Sigmoid colon (tissue), 7 donors: ENCODE data around the gene JPH4. TPM values are rescaled to one million over a fixed set of nuclear protein-coding genes. Genes with fewer than 3 reads are reported as not detected.

Source experiments
- DNase-seq: peaks from one replicate; pipeline ENCODE4 v3.0.0-alpha.2; 2019
- H3K27ac ChIP-seq, 4 donors: fragments of 200-600 bp; sonication (generic); one replicate each; pipeline ENCODE4 v1.5.1; 2016 to 2019; ENCODE audit warnings: mild to moderate bottlenecking in 1 of 4
- H3K27me3 ChIP-seq, 3 donors: fragments of 200-600 bp; sonication (generic); one replicate each; pipeline ENCODE4 v1.5.1; 2019; ENCODE audit warnings: mild to moderate bottlenecking in 1 of 3
- H3K36me3 ChIP-seq, 4 donors: fragments of 200-600 bp; sonication (generic); one replicate each; pipeline ENCODE4 v1.5.1; 2016 to 2019
- H3K4me1 ChIP-seq, 4 donors: fragments of 200-600 bp; sonication (generic); one replicate each; pipeline ENCODE4 v1.5.1; 2017 to 2019
- H3K4me3 ChIP-seq, 4 donors: fragments of 200-600 bp; sonication (generic); one replicate each; pipeline ENCODE4 v1.5.1; 2017 to 2019; ENCODE audit warnings: mild to moderate bottlenecking in 2 of 4, moderate library complexity in 1 of 4
- H3K9me3 ChIP-seq, 4 donors: fragments of 200-600 bp in 3 of 4; sonication (generic) in 3 of 4; one replicate each; pipeline versions ENCODE4 v1.5.1 to v1.6.1; 2013 to 2019
- CTCF ChIP-seq, 4 experiments: fragments of 450-650 bp in 3 of 4; fragments of 200-600 bp in 1 of 4; IDR thresholded peaks; one replicate each; pipeline ENCODE4 v1.5.1; 2016 to 2019; ENCODE audit warnings: antibody characterized with exemption in 4 of 4, mild to moderate bottlenecking in 3 of 4, moderate library complexity in 2 of 4
- EP300 ChIP-seq, 4 donors: sonication (generic); formaldehyde crosslinking; IDR thresholded peaks; one replicate each; pipeline ENCODE4 v1.6.1; 2017; ENCODE audit warnings: antibody characterized with exemption in 4 of 4
- POLR2A ChIP-seq, 2 donors: fragments of 450-650 bp; IDR thresholded peaks; one replicate each; pipeline ENCODE4 v1.6.1; 2016; ENCODE audit warnings: antibody characterized with exemption in 2 of 2, mild to moderate bottlenecking in 2 of 2, moderate library complexity in 2 of 2
- POLR2AphosphoS5 ChIP-seq, 4 donors: sonication (generic); formaldehyde crosslinking; IDR thresholded peaks; one replicate each; pipeline ENCODE4 v1.6.1; 2017; ENCODE audit warnings: antibody characterized with exemption in 4 of 4
- WGBS, 2 donors: extraction: QIAGEN DNeasy Blood & Tissue Kit; methylation state at CpG; one replicate each; pipeline ENCODE4 v1.1.7; 2013; 5-methylcytosine and 5-hydroxymethylcytosine counted together
- intact Hi-C: fragments of 100-400 bp; cut with DNase I; formaldehyde crosslinking; loops from one replicate; pipeline ENCODE4 v1.15.1; 2023
- polyA plus RNA-seq, 3 donors: library from polyadenylated mRNA; stranded (reverse); fragments of 200-250 nt; gene quantifications; one replicate each; pipeline ENCODE4 v1.2.3, GENCODE V29; 2013
- total RNA-seq, 4 donors: library from RNA; depleted of rRNA; stranded (reverse); fragments of >200 nt; gene quantifications; one replicate each; pipeline ENCODE4 v1.1.0, GENCODE V29; 2016
- donor health status: healthy with polysubstance abuse.
- donor health status: Bipolar disorder and iron deficiency.
- donor health status: healthy.

Gene JPH4
- total and polyA plus RNA-seq, 7 donors: 0.60 to 3.0 (median 1.6) TPM; not detected in 1

- intact Hi-C loops: no loop called here
- Histone ChIP-seq H3K4me1 (peaks cover 0 to 19% (median 10%) of the 10 kb centered on the region in 4 donors), H3K27ac (no peak overlapping the region), H3K4me3 (no peak overlapping the region), H3K36me3 (peaks cover 0 to 15% (median 3%) of the 10 kb centered on the region in 4 donors), H3K9me3 (no peaks in the 10 kb centered on the region), H3K27me3 (no peaks in the 10 kb centered on the region)
- 85 to 91% methylated on average over 14 of the region's 14 CpGs for WGBS, 2 donors
- TF ChIP-seq POLR2AphosphoS5 (IDR thresholded peaks at IDR 0.05) (peak in 1 of 4 donors; percentile 15), POLR2A (IDR thresholded peaks at IDR 0.05) (no peak)
- peak; percentile 62 for DNase-seq
Observed at GRCh38 chr14:23563473-23564180, 15.0 kb downstream of the JPH4 start.

GRCh38 chr14:23562822-23563472, 15.6 kb downstream of the JPH4 start:
- TF ChIP-seq POLR2AphosphoS5 (IDR thresholded peaks at IDR 0.05) (peak in 1 of 4 donors; percentile 13), EP300 (IDR thresholded peaks at IDR 0.05) (no peak), CTCF (IDR thresholded peaks at IDR 0.05) (peak; percentile 76 to 96 (median 90)), POLR2A (IDR thresholded peaks at IDR 0.05) (no peak)
- Histone ChIP-seq H3K4me1 (peaks cover 0 to 21% (median 13%) of the 10 kb centered on the region in 4 donors), H3K27me3 (no peaks in the 10 kb centered on the region), H3K4me3 (no peak overlapping the region), H3K36me3 (peaks cover 0 to 20% (median 3%) of the 10 kb centered on the region in 4 donors), H3K9me3 (no peaks in the 10 kb centered on the region), H3K27ac (no peak overlapping the region)
- peak; percentile 74 for DNase-seq
- intact Hi-C loops: loop anchor here (1.0 kb wide), 1 partner anchor 85 kb away; no protein-coding TSS in a partner anchor
- 98 to 100% methylated on average over 2 of the region's 2 CpGs for WGBS, 2 donors

GRCh38 chr14:23561873-23562821, 16.4 kb downstream of the JPH4 start:
- DNase-seq: peak; percentile 85
- Histone ChIP-seq H3K36me3 (peaks cover 0 to 20% (median 3%) of the 10 kb centered on the region in 4 donors), H3K27me3 (no peaks in the 10 kb centered on the region), H3K27ac (no peak overlapping the region), H3K9me3 (no peaks in the 10 kb centered on the region), H3K4me3 (no peak overlapping the region), H3K4me1 (peaks cover 0 to 22% (median 18%) of the 10 kb centered on the region in 4 donors)
- intact Hi-C loops: loop anchor here (1.0 kb wide), 1 partner anchor 84 kb away; no protein-coding TSS in a partner anchor
- WGBS, 2 donors: 78 to 81% methylated on average over 15 of the region's 15 CpGs
- peak in 1 of 4 donors; percentile 10 for TF ChIP-seq POLR2AphosphoS5 (IDR thresholded peaks at IDR 0.05)
- no peak for TF ChIP-seq EP300 (IDR thresholded peaks at IDR 0.05)
- TF ChIP-seq POLR2A (IDR thresholded peaks at IDR 0.05): no peak
- TF ChIP-seq CTCF (IDR thresholded peaks at IDR 0.05): no peak

GRCh38 chr14:23561259-23561658, 17.3 kb downstream of the JPH4 start:
- Histone ChIP-seq H3K27ac (no peak overlapping the region), H3K27me3 (no peaks in the 10 kb centered on the region), H3K4me1 (peaks cover 0 to 21% (median 19%) of the 10 kb centered on the region in 4 donors), H3K9me3 (no peaks in the 10 kb centered on the region), H3K4me3 (no peak overlapping the region), H3K36me3 (peaks cover 0 to 20% (median 3%) of the 10 kb centered on the region in 4 donors)
- peak; percentile 40 for DNase-seq
- intact Hi-C loops: no loop called here
- 90 to 98% methylated on average over 2 of the region's 2 CpGs for WGBS, 2 donors
- TF ChIP-seq POLR2AphosphoS5 (IDR thresholded peaks at IDR 0.05) (no peak), POLR2A (IDR thresholded peaks at IDR 0.05) (no peak), EP300 (IDR thresholded peaks at IDR 0.05) (no peak), CTCF (IDR thresholded peaks at IDR 0.05) (no peak)
